Keratinocyte (primary cell): ENCODE results near the gene PCBD1. TPM values are rescaled to one million over a fixed set of nuclear protein-coding genes. Genes with fewer than 3 reads are reported as not detected.

Experiments
- DNase-seq: peaks from one replicate; pipeline ENCODE4 v3.0.0-alpha.2; 2011; ENCODE audit warnings: low read depth, missing footprints, low spot score
- FAIRE-seq: peaks from 2 replicates; lab custom pipeline; 2011; peaks lifted over from hg19 to GRCh38; lab: Jason Lieb, UNC
- H2AFZ ChIP-seq: 2 replicates; pipeline ENCODE4 v1.6.0; 2012; ENCODE audit warnings: low read length, control low read depth, inconsistent platforms; ENCODE audit not compliant: control insufficient read depth
- H3K27ac ChIP-seq: 2 replicates; pipeline ENCODE4 v1.5.1; 2011; ENCODE audit warnings: low read length; ENCODE audit not compliant: control insufficient read depth, insufficient read depth
- H3K27me3 ChIP-seq: 3 replicates; pipeline ENCODE4 v1.6.0; 2011; ENCODE audit warnings: low read length; ENCODE audit not compliant: control insufficient read depth, insufficient read depth; ENCODE audit errors: extremely low read depth
- H3K36me3 ChIP-seq, 2 experiments: 2 replicates in 1 of 2; 3 replicates in 1 of 2; pipeline ENCODE4 v1.5.1; 2011; ENCODE audit warnings: low read length in 2 of 2, mild to moderate bottlenecking in 1 of 2; ENCODE audit not compliant: control insufficient read depth in 2 of 2, insufficient read depth in 2 of 2; ENCODE audit errors: extremely low read depth in 1 of 2
- H3K4me1 ChIP-seq: 3 replicates; pipeline ENCODE4 v1.5.1; 2011; ENCODE audit warnings: low read length; ENCODE audit not compliant: control insufficient read depth, insufficient read depth; ENCODE audit errors: extremely low read depth
- H3K4me2 ChIP-seq: 3 replicates; pipeline ENCODE4 v1.6.0; 2011; ENCODE audit warnings: low read depth, low read length; ENCODE audit not compliant: control insufficient read depth, insufficient read depth; ENCODE audit errors: extremely low read depth
- H3K4me3 ChIP-seq, 3 experiments: fragments of 200-600 bp in 1 of 3; sonication (generic) in 1 of 3; 2 replicates in 2 of 3; 3 replicates in 1 of 3; pipeline ENCODE4 v1.5.1; 2011 to 2016; ENCODE audit warnings: low read length in 3 of 3, mild to moderate bottlenecking in 3 of 3, control low read depth in 2 of 3, inconsistent platforms in 1 of 3, low read depth in 1 of 3, mixed read lengths in 1 of 3, mixed run types in 1 of 3, moderate library complexity in 1 of 3; ENCODE audit not compliant: control insufficient read depth in 2 of 3, insufficient read depth in 2 of 3; ENCODE audit errors: extremely low read depth in 1 of 3
- H3K79me2 ChIP-seq: 2 replicates; pipeline ENCODE4 v1.6.0; 2012; ENCODE audit warnings: low read length; ENCODE audit not compliant: control insufficient read depth, insufficient read depth
- H3K9ac ChIP-seq: 3 replicates; pipeline ENCODE4 v1.6.0; 2011; ENCODE audit warnings: low read length; ENCODE audit not compliant: control insufficient read depth, insufficient read depth; ENCODE audit errors: extremely low read depth
- H3K9me1 ChIP-seq: 3 replicates; pipeline ENCODE4 v1.6.0; 2011; ENCODE audit warnings: low read length; ENCODE audit not compliant: control insufficient read depth, insufficient read depth; ENCODE audit errors: extremely low read depth
- H3K9me3 ChIP-seq: 2 replicates; pipeline ENCODE4 v1.5.1; 2012; ENCODE audit warnings: low read depth, low read length; ENCODE audit not compliant: control insufficient read depth
- H4K20me1 ChIP-seq: 3 replicates; pipeline ENCODE4 v1.6.0; 2011; ENCODE audit warnings: low read length; ENCODE audit not compliant: control insufficient read depth, insufficient read depth; ENCODE audit errors: extremely low read depth
- EZH2 ChIP-seq: IDR thresholded peaks from one replicate; pipeline ENCODE4 v1.6.1; 2012; ENCODE audit warnings: inconsistent platforms, mild to moderate bottlenecking, low read length, moderate library complexity
- dilution Hi-C: fragments of 300-500 bp; cut with MboI; formaldehyde crosslinking; loops from one replicate; pipeline ENCODE4 v1.7.0; 2020; ENCODE audit warnings: low sequenced_read_pairs; ENCODE audit not compliant: extremely low pct_ligation_motif_present
- polyA plus RNA-seq, 5 experiments: library from polyadenylated mRNA; depleted of rRNA in 3 of 5; stranded (reverse) in 3 of 5; stranded (forward) in 1 of 5; unstranded in 1 of 5; fragments of >200 nt; gene quantifications; 1 replicate in 1 of 5; 2 replicates in 3 of 5; 3 replicates in 1 of 5; pipeline versions ENCODE4 v1.2.1 to v1.2.3, GENCODE V29; 2011 to 2012; ENCODE audit warnings: missing spikeins in 2 of 5, low read depth in 1 of 5, low replicate concordance in 1 of 5
- TF ChIP-seq, protein P1 (sequence below), 3 experiments: IDR thresholded peaks in 1 of 3; conservative IDR thresholded peaks in 1 of 3; optimal IDR thresholded peaks in 1 of 3; 2 replicates in 2 of 3; 3 replicates in 1 of 3; pipeline versions ENCODE3 to v1.5.1; 2011; ENCODE audit warnings: low read length in 3 of 3, mild to moderate bottlenecking in 3 of 3, moderate library complexity in 2 of 3, control low read depth in 1 of 3, inconsistent platforms in 1 of 3; ENCODE audit not compliant: insufficient read depth in 2 of 3; ENCODE audit errors: extremely low read depth in 1 of 3

Gene PCBD1
- polyA plus RNA-seq, 1 donor (not counting 4 experiments of a cell fraction or from before 2014, with no cell fraction given): 41.5 TPM

DNA sequence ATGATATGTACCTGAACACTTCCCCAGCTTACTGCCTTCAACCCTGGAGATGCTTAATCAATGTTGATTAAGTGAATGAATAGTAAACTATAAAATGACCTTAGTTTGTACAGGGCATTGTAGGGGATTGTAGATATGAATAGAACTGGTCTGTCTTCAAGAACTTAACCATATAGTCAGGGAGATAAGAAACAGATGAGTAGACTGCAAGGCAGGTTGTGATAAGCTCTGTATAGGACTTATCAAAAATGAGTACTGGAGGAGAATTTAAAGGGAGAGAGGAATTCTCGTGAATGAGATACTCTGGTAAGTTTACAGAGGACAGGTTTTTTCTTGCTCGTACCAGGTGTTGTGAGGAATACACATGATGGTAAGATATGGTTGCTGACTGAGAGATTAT is 45.0 kb downstream of the PCBD1 start:
- no peaks in the 10 kb centered on the region for H4K20me1 ChIP-seq
- TF ChIP-seq EZH2: no peak
- TF ChIP-seq, protein P1, sequence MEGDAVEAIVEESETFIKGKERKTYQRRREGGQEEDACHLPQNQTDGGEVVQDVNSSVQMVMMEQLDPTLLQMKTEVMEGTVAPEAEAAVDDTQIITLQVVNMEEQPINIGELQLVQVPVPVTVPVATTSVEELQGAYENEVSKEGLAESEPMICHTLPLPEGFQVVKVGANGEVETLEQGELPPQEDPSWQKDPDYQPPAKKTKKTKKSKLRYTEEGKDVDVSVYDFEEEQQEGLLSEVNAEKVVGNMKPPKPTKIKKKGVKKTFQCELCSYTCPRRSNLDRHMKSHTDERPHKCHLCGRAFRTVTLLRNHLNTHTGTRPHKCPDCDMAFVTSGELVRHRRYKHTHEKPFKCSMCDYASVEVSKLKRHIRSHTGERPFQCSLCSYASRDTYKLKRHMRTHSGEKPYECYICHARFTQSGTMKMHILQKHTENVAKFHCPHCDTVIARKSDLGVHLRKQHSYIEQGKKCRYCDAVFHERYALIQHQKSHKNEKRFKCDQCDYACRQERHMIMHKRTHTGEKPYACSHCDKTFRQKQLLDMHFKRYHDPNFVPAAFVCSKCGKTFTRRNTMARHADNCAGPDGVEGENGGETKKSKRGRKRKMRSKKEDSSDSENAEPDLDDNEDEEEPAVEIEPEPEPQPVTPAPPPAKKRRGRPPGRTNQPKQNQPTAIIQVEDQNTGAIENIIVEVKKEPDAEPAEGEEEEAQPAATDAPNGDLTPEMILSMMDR (optimal IDR thresholded peaks at IDR 0.05 in 1 of 3, IDR thresholded peaks at IDR 0.05 in 1 of 3, conservative IDR thresholded peaks at IDR 0.05 in 1 of 3; ENCODE audit: extremely low read depth in 1 of 3, insufficient read depth in 2 of 3, low read length in 3 of 3): no peak
- H3K27me3 ChIP-seq: no peaks in the 10 kb centered on the region
- no peaks in the 10 kb centered on the region for H3K9me3 ChIP-seq
- no peak overlapping the region for H3K9ac ChIP-seq
- no peak overlapping the region for H3K4me3 ChIP-seq
- peaks cover 2% of the 10 kb centered on the region for H3K4me1 ChIP-seq
- no peak for FAIRE-seq
- peaks cover 3 to 20% of the 10 kb centered on the region in 2 experiments for H3K36me3 ChIP-seq
- peaks cover 24% of the 10 kb centered on the region for H3K79me2 ChIP-seq
- no peak overlapping the region for H2AFZ ChIP-seq
- H3K27ac ChIP-seq: no peak overlapping the region
- H3K9me1 ChIP-seq: no peaks in the 10 kb centered on the region
- H3K4me2 ChIP-seq: no peak overlapping the region
- dilution Hi-C loops: no loop called here
- no peak for DNase-seq

DNA sequence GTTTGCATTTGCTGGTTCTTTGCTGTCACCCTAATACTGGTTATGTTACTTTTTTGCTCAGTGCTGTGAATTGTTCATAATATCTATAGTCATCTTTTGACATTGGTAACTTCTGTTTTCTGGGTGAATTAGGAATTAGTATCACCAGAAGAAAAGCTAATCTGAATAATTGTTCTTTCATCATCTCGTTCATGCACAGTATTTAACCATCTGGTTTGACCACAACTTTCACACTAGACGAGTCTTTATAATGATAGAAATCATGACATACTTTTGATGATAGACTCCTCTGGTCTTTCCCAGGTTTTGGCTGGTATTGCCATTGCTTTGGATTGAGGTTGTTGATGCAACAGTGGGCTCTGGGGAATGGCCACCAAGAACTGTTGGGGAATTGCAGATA is 47.5 kb downstream of the PCBD1 start:
- Histone ChIP-seq H3K36me3 (peaks cover 5 to 17% of the 10 kb centered on the region in 2 experiments), H3K4me2 (no peak overlapping the region), H3K27ac (no peak overlapping the region), H3K9ac (no peak overlapping the region), H3K79me2 (peaks cover 37% of the 10 kb centered on the region), H3K27me3 (no peaks in the 10 kb centered on the region), H3K4me3 (no peak overlapping the region), H2AFZ (no peak overlapping the region), H3K9me1 (no peaks in the 10 kb centered on the region), H3K9me3 (no peaks in the 10 kb centered on the region), H3K4me1 (peaks cover 2% of the 10 kb centered on the region), H4K20me1 (no peaks in the 10 kb centered on the region)
- TF ChIP-seq EZH2: no peak
- dilution Hi-C loops: no loop called here
- FAIRE-seq: no peak
- DNase-seq: no peak

DNA sequence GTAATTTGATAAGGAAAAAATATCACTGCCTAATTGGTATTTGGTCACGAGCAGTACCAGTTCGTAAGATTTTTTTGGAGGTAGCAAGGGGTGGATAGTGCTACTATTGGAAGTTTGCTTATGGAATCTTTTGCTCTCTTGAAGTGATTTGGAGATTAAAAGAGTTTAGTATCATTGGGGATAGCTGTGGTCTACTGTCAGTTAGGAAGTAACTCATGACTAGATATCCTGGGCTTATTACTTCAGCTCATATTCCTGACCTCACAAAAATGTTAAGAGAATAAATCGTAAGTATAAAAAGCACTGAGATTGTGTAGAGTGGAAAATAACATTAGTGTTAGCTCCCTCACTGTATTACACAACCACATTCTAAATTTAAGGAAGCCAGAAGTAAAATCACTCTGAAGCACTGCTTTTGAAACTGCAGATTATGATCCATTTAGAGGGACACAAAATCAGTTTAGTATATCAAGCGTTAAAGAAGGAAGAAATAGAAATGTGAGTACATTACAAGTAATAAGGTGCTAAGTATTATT is 50.0 kb downstream of the PCBD1 start:
- Histone ChIP-seq H3K27ac (no peak overlapping the region), H3K79me2 (peaks cover 53% of the 10 kb centered on the region), H3K4me2 (no peak overlapping the region), H3K27me3 (no peaks in the 10 kb centered on the region), H3K4me1 (peaks cover 9% of the 10 kb centered on the region), H3K9ac (no peak overlapping the region), H3K9me3 (no peaks in the 10 kb centered on the region), H3K36me3 (peaks cover 4 to 14% of the 10 kb centered on the region in 2 experiments), H3K9me1 (no peaks in the 10 kb centered on the region), H2AFZ (no peak overlapping the region), H3K4me3 (no peak overlapping the region), H4K20me1 (no peaks in the 10 kb centered on the region)
- no peak for TF ChIP-seq EZH2
- TF ChIP-seq, protein P1 (optimal IDR thresholded peaks at IDR 0.05 in 1 of 3, IDR thresholded peaks at IDR 0.05 in 1 of 3, conservative IDR thresholded peaks at IDR 0.05 in 1 of 3; ENCODE audit: extremely low read depth in 1 of 3, insufficient read depth in 2 of 3, low read length in 3 of 3): no peak
- FAIRE-seq: no peak
- dilution Hi-C loops: no loop called here
- no peak for DNase-seq
